Mesothelial cell of epicardium (in vitro differentiated cells): ENCODE measurements around the gene BEST2. TPM values are rescaled to one million over a fixed set of nuclear protein-coding genes. Genes with fewer than 3 reads are reported as not detected.

ENCODE experiments used
- DNase-seq, 2 experiments: peaks; one replicate each; pipeline ENCODE4 v3.0.0; 2021; ENCODE audit warnings: low spot score in 2 of 2; ENCODE audit not compliant: unreplicated experiment in 2 of 2
- H3K27ac Mint-ChIP-seq: 2 replicates; pipeline ENCODE4 v1.8.0; 2021; ENCODE audit warnings: mixed read lengths
- H3K27me3 Mint-ChIP-seq: 2 replicates; pipeline ENCODE4 v1.8.0; 2021; ENCODE audit warnings: low read depth, mixed read lengths
- H3K36me3 Mint-ChIP-seq: 2 replicates; pipeline ENCODE4 v1.8.0; 2021; ENCODE audit warnings: mixed read lengths
- H3K4me1 Mint-ChIP-seq: 2 replicates; pipeline ENCODE4 v1.8.0; 2021; ENCODE audit warnings: mixed read lengths
- H3K4me3 Mint-ChIP-seq: 2 replicates; pipeline ENCODE4 v1.8.0; 2021; ENCODE audit warnings: mild to moderate bottlenecking, moderate library complexity, mixed read lengths
- H3K9me3 Mint-ChIP-seq: 2 replicates; pipeline ENCODE4 v1.8.0; 2021; ENCODE audit warnings: mixed read lengths
- CTCF ChIP-seq: fragments of 200-600 bp; sonication (generic); IDR thresholded peaks from one replicate; pipeline ENCODE4 v1.5.0; 2021; ENCODE audit warnings: antibody characterized with exemption; ENCODE audit not compliant: unreplicated experiment
- total RNA-seq: library from RNA; stranded (reverse); gene quantifications from 3 replicates; pipeline ENCODE4 v1.2.1, GENCODE V29; 2021

Gene BEST2
- total RNA-seq, 1 donor from 2014 or later = not detected

GRCh38 chr19:12748489-12748888, 3.1 kb upstream of the BEST2 start:
- DNase-seq = no peak
- Mint-ChIP-seq H3K27ac (no peak overlapping the region), H3K36me3 (peaks cover 27% of the 10 kb centered on the region), H3K4me1 (no peaks in the 10 kb centered on the region), H3K27me3 (peaks cover 48% of the 10 kb centered on the region), H3K9me3 (peaks cover 6% of the 10 kb centered on the region), H3K4me3 (no peak overlapping the region)
- no peak for TF ChIP-seq CTCF

- H3K4me1 Mint-ChIP-seq = no peaks in the 10 kb centered on the region
- H3K4me3 Mint-ChIP-seq = no peak overlapping the region
- peaks cover 52% of the 10 kb centered on the region for H3K27me3 Mint-ChIP-seq
- TF ChIP-seq CTCF = no peak
- H3K27ac Mint-ChIP-seq = no peak overlapping the region
- DNase-seq = no peak
- peaks cover 6% of the 10 kb centered on the region for H3K9me3 Mint-ChIP-seq
- H3K36me3 Mint-ChIP-seq = peaks cover 21% of the 10 kb centered on the region
These were observed 1.6 kb upstream of the BEST2 start for GRCh38 chr19:12749938-12750521.

GRCh38 chr19:12750851-12751250, 740 bp upstream of the BEST2 start:
- H3K27ac Mint-ChIP-seq = no peak overlapping the region
- peaks cover 56% of the 10 kb centered on the region for H3K27me3 Mint-ChIP-seq
- no peaks in the 10 kb centered on the region for H3K4me1 Mint-ChIP-seq

GRCh38 chr19:12752056-12752781, 628 bp downstream of the BEST2 start:
- no peaks in the 10 kb centered on the region for H3K4me1 Mint-ChIP-seq
- H3K27ac Mint-ChIP-seq = no peak overlapping the region
- DNase-seq = no peak
- H3K27me3 Mint-ChIP-seq = peaks cover 61% of the 10 kb centered on the region
- peaks cover 12% of the 10 kb centered on the region for H3K36me3 Mint-ChIP-seq
- H3K9me3 Mint-ChIP-seq = peaks cover 6% of the 10 kb centered on the region
- no peak for TF ChIP-seq CTCF
- no peak overlapping the region for H3K4me3 Mint-ChIP-seq

More at GRCh38 chr19:12750851-12751250, 740 bp upstream of the BEST2 start:
- DNase-seq = no peak
- Mint-ChIP-seq H3K9me3 (peaks cover 6% of the 10 kb centered on the region), H3K4me3 (no peak overlapping the region), H3K36me3 (peaks cover 16% of the 10 kb centered on the region)
- TF ChIP-seq CTCF = no peak

DNA sequence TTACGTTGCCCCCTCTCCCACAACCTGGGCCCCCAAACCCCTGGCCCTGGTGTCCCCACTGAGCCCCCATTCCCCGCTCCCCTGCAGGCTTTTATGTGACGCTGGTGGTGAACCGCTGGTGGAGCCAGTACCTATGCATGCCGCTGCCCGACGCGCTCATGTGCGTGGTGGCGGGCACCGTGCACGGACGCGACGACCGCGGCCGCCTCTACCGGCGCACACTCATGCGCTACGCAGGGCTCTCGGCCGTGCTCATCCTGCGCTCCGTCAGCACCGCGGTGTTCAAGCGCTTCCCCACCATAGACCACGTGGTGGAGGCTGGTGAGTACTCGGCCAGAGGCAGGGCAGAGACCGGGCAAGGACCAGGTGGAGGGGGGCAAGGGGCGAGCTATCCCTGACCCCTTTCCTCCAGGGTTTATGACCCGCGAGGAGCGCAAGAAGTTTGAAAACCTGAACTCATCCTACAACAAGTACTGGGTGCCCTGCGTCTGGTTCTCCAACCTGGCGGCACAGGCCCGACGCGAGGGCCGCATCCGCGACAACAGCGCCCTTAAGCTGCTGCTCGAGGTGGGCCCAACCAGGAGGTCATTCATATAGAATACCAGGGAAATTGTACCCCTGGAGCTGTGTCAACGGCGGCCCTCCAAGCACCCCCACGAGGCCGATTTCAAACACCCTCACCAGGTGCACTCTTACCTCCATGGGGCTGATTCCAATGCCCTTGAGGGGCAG, 3.0 kb downstream of the BEST2 start:
- H3K4me1 Mint-ChIP-seq = peaks cover 2% of the 10 kb centered on the region
- H3K27ac Mint-ChIP-seq = no peak overlapping the region
- no peak for TF ChIP-seq CTCF
- no peaks in the 10 kb centered on the region for H3K36me3 Mint-ChIP-seq
- no peak overlapping the region for H3K4me3 Mint-ChIP-seq
- peaks cover 51% of the 10 kb centered on the region for H3K27me3 Mint-ChIP-seq
- H3K9me3 Mint-ChIP-seq = no peaks in the 10 kb centered on the region
- no peak for DNase-seq
